Body of pancreas (tissue), 4 donors: ENCODE results near the gene TMEM266. TPM values are rescaled to one million over a fixed set of nuclear protein-coding genes. Genes with fewer than 3 reads are reported as not detected.

Source experiments
- ATAC-seq: fragments of 150-250 bp; one replicate; pipeline ENCODE4 v1.9.1; 2016
- DNase-seq, 4 donors: peaks; one replicate each; pipeline ENCODE4 v3.0.0-alpha.2; 2019
- H3K27ac ChIP-seq, 4 donors: fragments of 200-600 bp; sonication (generic); 1 replicate in 3 of 4; 2 replicates in 1 of 4; pipeline versions ENCODE4 v1.5.1 to v1.6.1; 2016 to 2019; ENCODE audit warnings: mild to moderate bottlenecking in 1 of 4, mixed read lengths in 1 of 4, moderate library complexity in 1 of 4
- H3K27me3 ChIP-seq, 2 donors: fragments of 200-600 bp; sonication (generic); one replicate each; pipeline ENCODE4 v1.6.0; 2016; ENCODE audit warnings: mild to moderate bottlenecking in 1 of 2
- H3K36me3 ChIP-seq, 2 donors: fragments of 200-600 bp; sonication (generic); replicated peaks in 1 of 2; 2 replicates each; pipeline ENCODE4 v1.5.1; 2016; ENCODE audit warnings: low read depth in 2 of 2; ENCODE audit not compliant: insufficient read depth in 1 of 2
- H3K4me1 ChIP-seq: fragments of 200-600 bp; sonication (generic); one replicate; pipeline ENCODE4 v1.6.0; 2016
- H3K4me3 ChIP-seq, 2 donors: fragments of 200-600 bp; sonication (generic); 1 replicate in 1 of 2; 2 replicates in 1 of 2; pipeline ENCODE4 v1.5.1; 2016 to 2019
- H3K9me3 ChIP-seq, 3 donors: fragments of 200-600 bp; sonication (generic); 1 replicate in 2 of 3; 2 replicates in 1 of 3; pipeline ENCODE4 v1.5.1; 2016
- CTCF ChIP-seq, 7 experiments: fragments of 450-650 bp in 4 of 7; fragments of 200-600 bp in 3 of 7; sonication (generic) in 3 of 7; IDR thresholded peaks; one replicate each; pipeline ENCODE4 v1.5.1; 2016 to 2019; ENCODE audit warnings: antibody characterized with exemption in 7 of 7
- POLR2A ChIP-seq, 3 donors: fragments of 450-650 bp; IDR thresholded peaks; one replicate each; pipeline ENCODE4 v1.6.1; 2016; ENCODE audit warnings: antibody characterized with exemption in 3 of 3, mild to moderate bottlenecking in 2 of 3
- WGBS, 2 donors: methylation state at CpG; one replicate each; pipeline ENCODE4 v1.1.5; 2017; 5-methylcytosine and 5-hydroxymethylcytosine counted together
- intact Hi-C: fragments of 100-400 bp; cut with DNase I; formaldehyde crosslinking; loops from one replicate; pipeline ENCODE4 v1.15.1; 2023
- total RNA-seq, 2 donors: library from RNA; depleted of rRNA; stranded (reverse); fragments of >200 nt; gene quantifications; one replicate each; pipeline ENCODE4 v1.1.0, GENCODE V29; 2016

Gene TMEM266
- total RNA-seq, 2 donors from 2014 or later, result 0.66 to 9.1 TPM

- intact Hi-C loops, result no loop called here
- DNase-seq (no peak), ATAC-seq (no peak)
Observed at GRCh38 chr15:76117181-76117580, 57.4 kb downstream of the TMEM266 start.

GRCh38 chr15:76118767-76119166, 59.0 kb downstream of the TMEM266 start:
- WGBS, 2 donors, result 71% methylated on average over 6 of the region's 6 CpGs

More at GRCh38 chr15:76117181-76117580, 57.4 kb downstream of the TMEM266 start:
- no peaks in the 10 kb centered on the region for H3K9me3 ChIP-seq
- WGBS, 2 donors, result 63 to 67% methylated on average over 9 of the region's 9 CpGs
- TF ChIP-seq CTCF (IDR thresholded peaks at IDR 0.05), result no peak
- TF ChIP-seq POLR2A (IDR thresholded peaks at IDR 0.05), result no peak
- H3K27me3 ChIP-seq, result no peaks in the 10 kb centered on the region
- H3K36me3 ChIP-seq, result no peaks in the 10 kb centered on the region
- peaks cover 48% of the 10 kb centered on the region for H3K4me1 ChIP-seq
- H3K27ac ChIP-seq, result peak overlapping the region in 2 of 4 donors; percentile 16 to 21
- no peak overlapping the region for H3K4me3 ChIP-seq

GRCh38 chr15:76123031-76123430, 63.2 kb downstream of the TMEM266 start:
- Histone ChIP-seq H3K27me3 (no peaks in the 10 kb centered on the region), H3K36me3 (no peaks in the 10 kb centered on the region), H3K27ac (peak overlapping the region; percentile 17 to 84 (median 70)), H3K4me1 (peaks cover 60% of the 10 kb centered on the region), H3K9me3 (no peaks in the 10 kb centered on the region), H3K4me3 (no peak overlapping the region)
- ATAC-seq (peak; percentile 55), DNase-seq (peak in 2 of 4 donors; percentile 52 to 62)
- intact Hi-C loops, result no loop called here
- TF ChIP-seq CTCF (IDR thresholded peaks at IDR 0.05) (no peak), POLR2A (IDR thresholded peaks at IDR 0.05) (no peak)

More at GRCh38 chr15:76118767-76119166, 59.0 kb downstream of the TMEM266 start:
- ATAC-seq, result no peak
- H3K36me3 ChIP-seq, result no peaks in the 10 kb centered on the region
- H3K4me1 ChIP-seq, result peaks cover 64% of the 10 kb centered on the region
- H3K27ac ChIP-seq, result peak overlapping the region in 2 of 4 donors; percentile 15 to 41
- no peak overlapping the region for H3K4me3 ChIP-seq
- DNase-seq, result peak in 1 of 4 donors; percentile 55
- intact Hi-C loops, result no loop called here
- H3K9me3 ChIP-seq, result no peaks in the 10 kb centered on the region
- no peaks in the 10 kb centered on the region for H3K27me3 ChIP-seq
- TF ChIP-seq POLR2A (IDR thresholded peaks at IDR 0.05), result no peak
- no peak for TF ChIP-seq CTCF (IDR thresholded peaks at IDR 0.05)

- H3K9me3 ChIP-seq, result no peaks in the 10 kb centered on the region
- intact Hi-C loops, result no loop called here
- H3K4me3 ChIP-seq, result no peak overlapping the region
- peaks cover 48% of the 10 kb centered on the region for H3K4me1 ChIP-seq
- no peaks in the 10 kb centered on the region for H3K27me3 ChIP-seq
- H3K36me3 ChIP-seq, result no peaks in the 10 kb centered on the region
- WGBS, 2 donors, result 30 to 31% methylated on average over 2 of the region's 2 CpGs
- peak overlapping the region; percentile 12 to 84 (median 62) for H3K27ac ChIP-seq
- ATAC-seq, result no peak
- DNase-seq, result peak in 2 of 4 donors; percentile 35 to 70
- TF ChIP-seq CTCF (IDR thresholded peaks at IDR 0.05) (no peak), POLR2A (IDR thresholded peaks at IDR 0.05) (no peak)
Observed at GRCh38 chr15:76127169-76127568, 67.4 kb downstream of the TMEM266 start.

GRCh38 chr15:76127880-76128279, 68.1 kb downstream of the TMEM266 start:
- Histone ChIP-seq H3K9me3 (no peaks in the 10 kb centered on the region), H3K27ac (peak overlapping the region; percentile 36 to 84 (median 62)), H3K4me3 (no peak overlapping the region), H3K36me3 (no peaks in the 10 kb centered on the region), H3K4me1 (peaks cover 41% of the 10 kb centered on the region), H3K27me3 (no peaks in the 10 kb centered on the region)
- intact Hi-C loops, result no loop called here
- ATAC-seq (peak; percentile 60), DNase-seq (peak in 2 of 4 donors; percentile 57 to 60)
- TF ChIP-seq POLR2A (IDR thresholded peaks at IDR 0.05), result no peak
- no peak for TF ChIP-seq CTCF (IDR thresholded peaks at IDR 0.05)
- WGBS, 2 donors, result 20 to 21% methylated on average over 4 of the region's 4 CpGs
